HCT116 (cell line): ENCODE results near the gene ITGA1. TPM values are rescaled to one million over a fixed set of nuclear protein-coding genes. Genes with fewer than 3 reads are reported as not detected.

Source experiments
- ATAC-seq: fragments of 200-7000 bp; cut with Tn5 transposase; 2 replicates; pipeline ENCODE4 v1.9.1; 2020; ENCODE audit warnings: mild to moderate bottlenecking, moderate library complexity
- BruUV-seq: library from RNA; stranded (reverse); fragments of 400-500 nt; replicated peaks from 2 replicates; lab custom pipeline; 2021; lab: Mats Ljungman, UMichigan
- CTCF ChIA-PET: fragments of 300-600 bp; sonication (Branson Sonifier 250); formaldehyde crosslinking; loops from one replicate; lab custom pipeline; 2021; ENCODE audit warnings: antibody characterized with exemption; lab: Charles Lee
- POLR2A ChIA-PET: fragments of 300-600, 350-600 bp; sonication (Branson Sonifier 250); formaldehyde crosslinking; loops from one replicate; lab custom pipeline; 2021; ENCODE audit warnings: antibody characterized with exemption; lab: Charles Lee
- RAD21 ChIA-PET, 2 experiments: fragments of 300-600 bp; sonication (Branson Sonifier 250); formaldehyde crosslinking; loops; one replicate each; lab custom pipeline; 2023; ENCODE audit warnings: low total read pairs in 2 of 2; ENCODE audit not compliant: uncharacterized antibody in 2 of 2, unreplicated experiment in 2 of 2, low non-redundant PET in 1 of 2; lab: Charles Lee
- DNase-seq: peaks from one replicate; pipeline ENCODE4 v3.0.0-alpha.2; 2010; ENCODE audit warnings: low read depth, low spot score
- H2AFZ ChIP-seq: fragments of 200-600 bp; shearing (Covaris generic), sonication (generic); 2 replicates; pipeline ENCODE4 v1.6.1; 2017; ENCODE audit warnings: low read depth, mixed run types, mixed read lengths, antibody characterized with exemption, low read length; ENCODE audit not compliant: poor library complexity, severe bottlenecking
- H3K27ac ChIP-seq: 2 replicates; pipeline ENCODE4 v1.5.1; 2012; ENCODE audit warnings: low read depth, low read length
- H3K27me3 ChIP-seq: fragments of 200-600 bp; sonication (generic); 2 replicates; pipeline ENCODE4 v1.6.1; 2016; ENCODE audit warnings: mixed run types, low read length, mixed read lengths; ENCODE audit not compliant: insufficient read depth
- H3K36me3 ChIP-seq, 2 experiments: fragments of 200-500 bp in 1 of 2; fragments of 200-600 bp in 1 of 2; sonication (Bioruptor generic) in 1 of 2; sonication (generic) in 1 of 2; 2 replicates each; pipeline versions ENCODE4 v1.5.1 to v1.6.1; 2014 to 2016; ENCODE audit warnings: low read length in 2 of 2, inconsistent platforms in 1 of 2, mixed read lengths in 1 of 2, mixed run types in 1 of 2; ENCODE audit not compliant: insufficient read depth in 2 of 2, control insufficient read depth in 1 of 2
- H3K4me1 ChIP-seq, 2 experiments: fragments of 200-600 bp in 1 of 2; sonication (generic) in 1 of 2; 2 replicates each; pipeline versions ENCODE4 v1.5.1 to v1.6.1; 2012 to 2017; ENCODE audit warnings: low read length in 2 of 2, inconsistent platforms in 1 of 2, mild to moderate bottlenecking in 1 of 2, mixed read lengths in 1 of 2, mixed run types in 1 of 2, moderate library complexity in 1 of 2; ENCODE audit not compliant: insufficient read depth in 2 of 2, control insufficient read depth in 1 of 2
- H3K4me2 ChIP-seq: fragments of 200-600 bp; sonication (generic); 2 replicates; pipeline ENCODE4 v1.6.1; 2017; ENCODE audit warnings: mixed run types, low read length, mixed read lengths
- H3K4me3 ChIP-seq, 2 experiments: fragments of 200-600 bp in 1 of 2; sonication (generic) in 1 of 2; replicated peaks in 1 of 2; 2 replicates each; pipeline ENCODE4 v1.5.1; 2011 to 2016; ENCODE audit warnings: low read length in 2 of 2, control low read depth in 1 of 2, low read depth in 1 of 2, mild to moderate bottlenecking in 1 of 2, mixed read lengths in 1 of 2, mixed run types in 1 of 2
- H3K79me2 ChIP-seq: fragments of 200-600 bp; sonication (generic); 2 replicates; pipeline ENCODE4 v1.6.1; 2017; ENCODE audit warnings: mild to moderate bottlenecking, mixed run types, low read length, moderate library complexity, mixed read lengths; ENCODE audit not compliant: insufficient read depth
- H3K9ac ChIP-seq: fragments of 200-600 bp; sonication (generic); 2 replicates; pipeline ENCODE4 v1.6.1; 2016; ENCODE audit warnings: low read length, mixed read lengths
- H3K9me2 ChIP-seq: fragments of 200-600 bp; sonication (generic), shearing (Covaris generic); 2 replicates; pipeline ENCODE4 v1.6.1; 2017; ENCODE audit warnings: mixed run types, mild to moderate bottlenecking, moderate library complexity; ENCODE audit not compliant: insufficient read depth
- H3K9me3 ChIP-seq, 2 experiments: fragments of 200-500 bp in 1 of 2; fragments of 200-600 bp in 1 of 2; sonication (Bioruptor generic) in 1 of 2; sonication (generic) in 1 of 2; 2 replicates each; pipeline ENCODE4 v1.6.1; 2014 to 2017; ENCODE audit warnings: low read length in 2 of 2, mixed read lengths in 2 of 2, inconsistent platforms in 1 of 2, low read depth in 1 of 2, mild to moderate bottlenecking in 1 of 2, mixed run types in 1 of 2, moderate library complexity in 1 of 2; ENCODE audit not compliant: control insufficient read depth in 1 of 2, insufficient read depth in 1 of 2
- H4K20me1 ChIP-seq: fragments of 200-600 bp; sonication (generic), shearing (Covaris generic); 2 replicates; pipeline ENCODE4 v1.6.1; 2017; ENCODE audit warnings: mixed run types, mild to moderate bottlenecking, moderate library complexity; ENCODE audit not compliant: insufficient read depth
- CBX3 ChIP-seq: IDR thresholded peaks from 2 replicates; pipeline ENCODE4 v1.6.1; 2012; ENCODE audit warnings: low read depth
- CTCF ChIP-seq, 3 experiments: fragments of 200-600 bp in 1 of 3; sonication (generic) in 1 of 3; IDR thresholded peaks in 2 of 3; conservative IDR thresholded peaks in 1 of 3; 2 replicates each; pipeline ENCODE4 v1.5.1; 2012 to 2017; ENCODE audit warnings: low read depth in 2 of 3, low read length in 2 of 3, antibody characterized with exemption in 1 of 3, borderline replicate concordance in 1 of 3, control low read depth in 1 of 3, mild to moderate bottlenecking in 1 of 3, mixed read lengths in 1 of 3, mixed run types in 1 of 3, moderate library complexity in 1 of 3; ENCODE audit not compliant: insufficient read depth in 1 of 3
- EGR1 ChIP-seq: IDR thresholded peaks from 2 replicates; pipeline ENCODE4 v1.6.1; 2012; ENCODE audit warnings: low read depth
- JUND ChIP-seq: IDR thresholded peaks from 2 replicates; pipeline ENCODE4 v1.6.1; 2012
- MAX ChIP-seq: IDR thresholded peaks from 2 replicates; pipeline ENCODE4 v1.6.1; 2012
- POLR2A ChIP-seq: IDR thresholded peaks from 2 replicates; pipeline ENCODE4 v1.7.0; 2011; ENCODE audit warnings: borderline replicate concordance; ENCODE audit not compliant: insufficient read depth, insufficient read length; ENCODE audit errors: extremely low read depth
- REST ChIP-seq: IDR thresholded peaks from 2 replicates; pipeline ENCODE4 v1.6.1; 2012; ENCODE audit warnings: low read depth
- SIN3A ChIP-seq: IDR thresholded peaks from 2 replicates; pipeline ENCODE4 v1.6.1; 2012; ENCODE audit warnings: low read depth
- SP1 ChIP-seq: IDR thresholded peaks from 2 replicates; pipeline ENCODE4 v1.6.1; 2012; ENCODE audit warnings: low read depth
- SRF ChIP-seq: IDR thresholded peaks from 2 replicates; pipeline ENCODE4 v1.6.1; 2012; ENCODE audit warnings: low read depth
- TCF7L2 ChIP-seq: IDR thresholded peaks from 2 replicates; pipeline ENCODE4 v1.7.0; 2011; ENCODE audit warnings: borderline replicate concordance, inconsistent platforms; ENCODE audit not compliant: insufficient read depth, insufficient read length; ENCODE audit errors: extremely low read depth
- intact Hi-C: fragments of 100-400 bp; cut with micrococcal nuclease; formaldehyde crosslinking; loops from 2 replicates; pipeline ENCODE4 v1.10.0; 2022
- total RNA-seq: library from RNA; stranded (reverse); gene quantifications from one replicate; pipeline ENCODE4 v1.2.1, GENCODE V29; 2021; ENCODE audit not compliant: unreplicated experiment

The ITGA1 gene
- total RNA-seq, 1 experiment from 2014 or later: 1.8 TPM

GRCh38 chr5:52943285-52943684 is 155.6 kb downstream of the ITGA1 start:
- Histone ChIP-seq H3K4me1 (peaks cover 0 to 1% of the 10 kb centered on the region in 2 experiments; a peak in 1 of 4 replicates), H3K36me3 (no peaks in the 10 kb centered on the region), H3K27ac (no peak overlapping the region), H3K9me2 (no peaks in the 10 kb centered on the region), H3K79me2 (no peaks in the 10 kb centered on the region), H3K4me2 (no peak overlapping the region), H2AFZ (no peak overlapping the region), H3K4me3 (no peak overlapping the region), H4K20me1 (no peaks in the 10 kb centered on the region), H3K9me3 (no peaks in the 10 kb centered on the region), H3K27me3 (no peaks in the 10 kb centered on the region), H3K9ac (no peak overlapping the region)
- TF ChIP-seq CTCF (IDR thresholded peaks at IDR 0.05 in 2 of 3, conservative IDR thresholded peaks at IDR 0.05 in 1 of 3; ENCODE audit: borderline replicate concordance in 1 of 3, insufficient read depth in 1 of 3, low read depth in 2 of 3, low read length in 2 of 3): peak; percentile 12 to 37 (median 23); a peak in 4 of 6 replicates
- TF ChIP-seq TCF7L2: no peak
- no peak for DNase-seq
- ChIA-PET RAD21 (no interaction called here), POLR2A (no interaction called here), CTCF (interaction anchor here (1.0 to 1.1 kb wide), 3 partner anchors 28 to 172 kb away, joined by 3 to 5 read pairs (median 4); no protein-coding TSS in a partner anchor)
- no TSS peak for BruUV-seq
- ATAC-seq: peak; percentile 85
- intact Hi-C loops: no loop called here

GRCh38 chr5:52943808-52944207 is 156.1 kb downstream of the ITGA1 start:
- H3K36me3 ChIP-seq: no peaks in the 10 kb centered on the region
- no peaks in the 10 kb centered on the region for H3K9me2 ChIP-seq
- no peak overlapping the region for H3K27ac ChIP-seq
- H3K4me3 ChIP-seq: no peak overlapping the region
- no peak for DNase-seq
- RAD21 ChIA-PET: no interaction called here
- no peak for TF ChIP-seq POLR2A
- TF ChIP-seq SRF: no peak
- TF ChIP-seq REST: no peak
- TF ChIP-seq MAX: no peak
- TF ChIP-seq TCF7L2: no peak
- TF ChIP-seq SP1: no peak
- TF ChIP-seq EGR1: no peak
- no peak for TF ChIP-seq SIN3A
- TF ChIP-seq JUND: no peak
- no peak for TF ChIP-seq CBX3
- H3K9ac ChIP-seq: no peak overlapping the region
- POLR2A ChIA-PET: no interaction called here
- no peak for ATAC-seq
- peaks cover 0 to 6% of the 10 kb centered on the region in 2 experiments; a peak in 1 of 4 replicates for H3K4me1 ChIP-seq
- H3K79me2 ChIP-seq: no peaks in the 10 kb centered on the region
- H2AFZ ChIP-seq: no peak overlapping the region
- H3K4me2 ChIP-seq: no peak overlapping the region
- H3K9me3 ChIP-seq: no peaks in the 10 kb centered on the region
- H4K20me1 ChIP-seq: no peaks in the 10 kb centered on the region
- CTCF ChIA-PET: interaction anchor here (0.8 to 1.8 kb wide), 5 partner anchors 28 to 172 kb away, joined by 3 to 5 read pairs (median 3); no protein-coding TSS in a partner anchor
- intact Hi-C loops: no loop called here
- H3K27me3 ChIP-seq: no peaks in the 10 kb centered on the region
- BruUV-seq: no TSS peak
